ENCODE data around the gene TMEM247. TPM values are rescaled to one million over a fixed set of nuclear protein-coding genes. Genes with fewer than 3 reads are reported as not detected.

Gene TMEM247
- total and polyA plus RNA-seq, 2 experiments from 2014 or later, result not detected

DNA sequence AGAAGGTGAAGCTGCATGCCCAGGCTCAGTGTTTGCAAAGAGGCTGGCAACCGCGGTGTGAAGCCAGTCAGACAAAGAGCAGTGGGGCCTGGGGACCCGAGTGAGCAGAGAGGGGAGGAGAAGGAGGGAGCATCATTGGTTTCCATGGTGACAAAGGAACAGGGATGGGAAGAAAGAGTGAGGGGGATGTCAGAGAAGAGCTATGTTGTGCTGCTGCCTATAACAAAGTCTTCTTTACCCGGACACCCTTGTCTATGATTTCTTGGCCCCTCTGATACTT lies 14.5 kb downstream of the TMEM247 start:
- Histone ChIP-seq H3K9me3 (ENCODE audit: low read depth) (no peaks in the 10 kb centered on the region), H3K9me2 (replicated peaks; ENCODE audit: insufficient read depth) (no peaks in the 10 kb centered on the region), H3K4me2 (no peak overlapping the region), H2AFZ (no peak overlapping the region), H3K4me1 (ENCODE audit: insufficient read depth) (peaks cover 4% of the 10 kb centered on the region), H3K36me3 (replicated peaks; ENCODE audit: insufficient read depth, low read depth) (no peaks in the 10 kb centered on the region), H3K27ac (peak overlapping the region; percentile 20), H3K79me2 (no peaks in the 10 kb centered on the region), H3K4me3 (no peak overlapping the region), H3K27me3 (peaks cover 16% of the 10 kb centered on the region), H4K20me1 (ENCODE audit: insufficient read depth, poor library complexity, severe bottlenecking) (no peaks in the 10 kb centered on the region)
- TF ChIP-seq EZH2phosphoT487 (IDR thresholded peaks at IDR 0.05; ENCODE audit: low read depth, severe bottlenecking, unreplicated experiment) (no peak), EZH2 (IDR thresholded peaks at IDR 0.05; ENCODE audit: borderline replicate concordance) (no peak)
- TF ChIP-seq, protein P1, sequence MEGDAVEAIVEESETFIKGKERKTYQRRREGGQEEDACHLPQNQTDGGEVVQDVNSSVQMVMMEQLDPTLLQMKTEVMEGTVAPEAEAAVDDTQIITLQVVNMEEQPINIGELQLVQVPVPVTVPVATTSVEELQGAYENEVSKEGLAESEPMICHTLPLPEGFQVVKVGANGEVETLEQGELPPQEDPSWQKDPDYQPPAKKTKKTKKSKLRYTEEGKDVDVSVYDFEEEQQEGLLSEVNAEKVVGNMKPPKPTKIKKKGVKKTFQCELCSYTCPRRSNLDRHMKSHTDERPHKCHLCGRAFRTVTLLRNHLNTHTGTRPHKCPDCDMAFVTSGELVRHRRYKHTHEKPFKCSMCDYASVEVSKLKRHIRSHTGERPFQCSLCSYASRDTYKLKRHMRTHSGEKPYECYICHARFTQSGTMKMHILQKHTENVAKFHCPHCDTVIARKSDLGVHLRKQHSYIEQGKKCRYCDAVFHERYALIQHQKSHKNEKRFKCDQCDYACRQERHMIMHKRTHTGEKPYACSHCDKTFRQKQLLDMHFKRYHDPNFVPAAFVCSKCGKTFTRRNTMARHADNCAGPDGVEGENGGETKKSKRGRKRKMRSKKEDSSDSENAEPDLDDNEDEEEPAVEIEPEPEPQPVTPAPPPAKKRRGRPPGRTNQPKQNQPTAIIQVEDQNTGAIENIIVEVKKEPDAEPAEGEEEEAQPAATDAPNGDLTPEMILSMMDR (IDR thresholded peaks at IDR 0.05; ENCODE audit: poor library complexity), result no peak
- 57% methylated on average over 4 of the region's 4 CpGs for WGBS (ENCODE audit: low lambda C conversion rate, missing lambda C conversion rate)
- no peak for DNase-seq (ENCODE audit: low spot score)

GRCh38 chr2:46494596-46494995 lies 15.2 kb downstream of the TMEM247 start:
- no peaks in the 10 kb centered on the region for H3K9me2 ChIP-seq (replicated peaks; ENCODE audit: insufficient read depth)
- 99% methylated on average over 4 of the region's 4 CpGs for whole genome bisulfite sequencing (ENCODE audit: low lambda C conversion rate, missing lambda C conversion rate)
- TF ChIP-seq EZH2phosphoT487 (IDR thresholded peaks at IDR 0.05; ENCODE audit: low read depth, severe bottlenecking, unreplicated experiment) (no peak), EZH2 (IDR thresholded peaks at IDR 0.05; ENCODE audit: borderline replicate concordance) (no peak)
- TF ChIP-seq, protein P1 (IDR thresholded peaks at IDR 0.05; ENCODE audit: poor library complexity), result no peak
- H4K20me1 ChIP-seq (ENCODE audit: insufficient read depth, poor library complexity, severe bottlenecking), result no peaks in the 10 kb centered on the region
- H3K4me2 ChIP-seq, result no peak overlapping the region
- H3K4me3 ChIP-seq, result no peak overlapping the region
- H3K4me1 ChIP-seq (ENCODE audit: insufficient read depth), result peaks cover 7% of the 10 kb centered on the region
- H3K79me2 ChIP-seq, result no peaks in the 10 kb centered on the region
- H3K27me3 ChIP-seq, result peaks cover 16% of the 10 kb centered on the region
- H2AFZ ChIP-seq, result no peak overlapping the region
- H3K27ac ChIP-seq, result no peak overlapping the region
- no peak for DNase-seq (ENCODE audit: low spot score)
- H3K36me3 ChIP-seq (replicated peaks; ENCODE audit: insufficient read depth, low read depth), result no peaks in the 10 kb centered on the region
- H3K9me3 ChIP-seq (ENCODE audit: low read depth), result no peaks in the 10 kb centered on the region

DNA sequence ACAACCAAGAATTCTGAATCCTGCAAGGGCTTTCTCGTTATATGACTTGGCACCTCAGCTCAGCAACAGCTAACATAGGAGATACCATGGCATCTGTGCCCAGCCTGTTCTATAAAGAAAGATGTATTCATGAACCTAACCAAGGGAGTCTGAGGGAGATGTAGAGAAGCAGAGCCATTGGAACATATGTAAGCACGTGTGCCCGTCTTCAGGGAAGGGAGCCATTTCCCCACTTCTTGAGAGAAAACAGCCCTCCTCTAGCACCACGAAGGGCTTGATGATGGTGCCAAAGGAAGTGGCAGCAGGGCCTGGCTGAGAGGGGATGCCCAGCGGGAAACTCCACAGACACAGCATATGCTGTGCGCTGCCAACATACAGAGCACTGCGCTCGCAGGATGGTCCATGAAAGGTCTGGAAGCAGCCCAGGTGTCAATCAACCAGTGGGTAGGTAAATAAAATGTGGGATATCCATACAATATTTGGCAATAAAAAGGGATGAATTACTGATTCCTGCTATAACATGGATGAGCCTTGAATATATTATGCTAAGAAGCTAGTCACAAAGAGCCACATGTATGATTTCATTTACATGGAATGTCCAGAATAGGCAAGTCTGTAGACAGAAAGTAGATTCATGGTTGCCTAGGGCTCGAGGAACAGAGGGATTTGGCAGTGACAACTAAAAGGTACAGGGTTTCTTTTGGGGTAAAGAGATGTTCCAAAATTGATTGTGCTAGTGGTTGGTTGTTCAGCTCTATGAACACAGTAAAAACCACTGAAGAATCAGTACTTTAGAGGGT lies 16.1 kb downstream of the TMEM247 start:
- WGBS (ENCODE audit: low lambda C conversion rate, missing lambda C conversion rate), result 89% methylated on average over 9 of the region's 9 CpGs
- H3K36me3 ChIP-seq (replicated peaks; ENCODE audit: insufficient read depth, low read depth), result no peaks in the 10 kb centered on the region
- H3K4me3 ChIP-seq, result no peak overlapping the region
- H3K79me2 ChIP-seq, result no peaks in the 10 kb centered on the region
- H3K4me2 ChIP-seq, result no peak overlapping the region
- DNase-seq (ENCODE audit: low spot score), result no peak
- H3K27me3 ChIP-seq, result peaks cover 16% of the 10 kb centered on the region
- TF ChIP-seq EZH2phosphoT487 (IDR thresholded peaks at IDR 0.05; ENCODE audit: low read depth, severe bottlenecking, unreplicated experiment), result no peak
- no peak for TF ChIP-seq EZH2 (IDR thresholded peaks at IDR 0.05; ENCODE audit: borderline replicate concordance)
- TF ChIP-seq, protein P1 (IDR thresholded peaks at IDR 0.05; ENCODE audit: poor library complexity), result no peak
- H3K27ac ChIP-seq, result no peak overlapping the region
- no peaks in the 10 kb centered on the region for H3K9me2 ChIP-seq (replicated peaks; ENCODE audit: insufficient read depth)
- peaks cover 7% of the 10 kb centered on the region for H3K4me1 ChIP-seq (ENCODE audit: insufficient read depth)
- no peaks in the 10 kb centered on the region for H3K9me3 ChIP-seq (ENCODE audit: low read depth)
- no peaks in the 10 kb centered on the region for H4K20me1 ChIP-seq (ENCODE audit: insufficient read depth, poor library complexity, severe bottlenecking)
- H2AFZ ChIP-seq, result no peak overlapping the region
